Measurements from ENCODE around the gene CENPB.
A peak's percentile ranks its signal among the peaks of the same experiment; 100 is the strongest.
"Not testable (repeated sequence)": the region's sequence is repeated elsewhere in the genome, so short reads cannot be mapped to it uniquely, and the experiment has no call there.

CENPB gene

DNA sequence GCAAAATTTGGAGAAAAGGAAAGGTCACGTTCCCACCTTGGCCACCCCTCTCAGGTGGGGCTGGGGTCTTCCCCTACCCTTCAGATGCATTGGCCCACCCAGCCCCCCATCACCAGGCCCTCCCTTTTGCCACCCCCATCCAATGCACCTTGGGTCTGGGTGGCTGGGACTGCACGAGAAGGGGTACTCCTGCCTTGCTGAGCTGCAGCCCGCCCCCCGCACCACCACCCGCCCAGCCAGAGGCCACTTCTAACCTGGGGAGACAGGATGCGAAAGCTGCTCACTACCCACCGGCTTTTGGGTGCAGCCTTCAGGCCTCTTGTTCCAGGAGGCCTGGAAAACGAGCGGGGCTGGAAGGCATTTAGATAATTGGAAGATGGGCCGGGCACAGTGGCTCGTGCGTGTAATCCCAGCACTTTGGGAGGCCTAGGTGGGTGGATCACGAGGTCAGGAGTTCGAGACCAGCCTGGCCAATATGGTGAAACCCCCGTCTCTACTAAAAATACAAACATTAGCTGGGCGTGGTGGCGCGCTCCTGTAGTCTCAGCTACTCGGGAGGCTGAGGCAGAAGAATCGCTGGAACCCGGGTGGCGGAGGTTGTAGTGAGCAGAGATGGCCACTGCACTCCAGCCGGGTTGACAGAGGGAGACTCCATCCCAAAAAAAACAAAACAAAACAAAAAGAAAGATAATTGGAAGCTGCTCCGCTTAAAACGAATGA, 8.3 kb upstream of the CENPB start:
- H3K4me3 ChIP-seq (ENCODE audit: low read length), result peak overlapping the region; percentile 58

DNA sequence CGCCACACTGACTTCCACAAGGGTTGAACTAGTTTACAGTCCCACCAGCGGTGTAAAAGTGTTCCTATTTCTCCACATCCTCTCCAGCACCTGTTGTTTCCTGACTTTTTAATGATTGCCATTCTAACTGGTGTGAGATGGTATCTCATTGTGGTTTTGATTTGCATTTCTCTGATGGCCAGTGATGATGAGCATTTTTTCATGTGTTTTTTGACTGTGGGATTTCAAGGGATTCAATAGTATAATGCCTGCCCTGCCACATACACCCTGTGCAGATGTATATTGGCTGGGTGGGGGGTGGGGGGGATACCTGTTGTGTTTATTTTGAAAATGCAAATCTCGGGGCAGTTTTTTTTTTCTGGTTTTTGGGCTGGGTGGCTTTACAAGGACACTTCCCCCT, 7.6 kb upstream of the CENPB start:
- peaks cover 24% of the 10 kb centered on the region for H3K4me1 ChIP-seq (ENCODE audit: insufficient read depth, low read length)
- not testable (repeated sequence) for H3K9me3 ChIP-seq (ENCODE audit: low read length); H3K27me3 ChIP-seq (ENCODE audit: insufficient read depth, low read length); H2AFZ ChIP-seq (ENCODE audit: low read depth, low read length); H3K4me3 ChIP-seq (ENCODE audit: low read length); H3K36me3 ChIP-seq (ENCODE audit: insufficient read depth, low read length)

More for the DNA sequence above, 8.3 kb upstream of the CENPB start:
- H2AFZ ChIP-seq (ENCODE audit: low read depth, low read length), result no peak overlapping the region
- peaks cover 31% of the 10 kb centered on the region for H3K4me1 ChIP-seq (ENCODE audit: insufficient read depth, low read length)
- H3K27me3 ChIP-seq (ENCODE audit: insufficient read depth, low read length), result no peaks in the 10 kb centered on the region
- H3K36me3 ChIP-seq (ENCODE audit: insufficient read depth, low read length), result no peaks in the 10 kb centered on the region
- H3K9me3 ChIP-seq (ENCODE audit: low read length), result no peaks in the 10 kb centered on the region

DNA sequence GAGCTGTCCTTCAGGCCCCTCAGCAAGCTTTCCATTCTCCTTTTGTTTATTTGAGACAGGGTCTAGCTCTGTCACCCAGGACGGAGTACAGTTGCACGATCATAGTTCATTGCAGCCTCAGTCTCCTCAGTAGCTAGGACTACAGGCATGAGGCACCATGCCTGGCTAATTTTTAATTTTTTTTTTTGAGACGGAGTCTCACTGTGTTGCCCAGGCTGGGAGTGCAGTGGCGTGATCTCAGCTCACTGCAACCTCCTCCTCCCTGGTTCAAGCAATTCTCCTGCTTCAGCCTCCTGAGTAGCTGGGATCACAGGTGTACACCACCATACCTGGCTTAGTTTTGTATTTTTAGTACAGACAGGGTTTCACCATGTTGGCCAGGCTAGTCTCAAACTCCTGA, 2.7 kb upstream of the CENPB start:
- not testable (repeated sequence) for H3K4me1 ChIP-seq (ENCODE audit: insufficient read depth, low read length); H2AFZ ChIP-seq (ENCODE audit: low read depth, low read length); H3K9me3 ChIP-seq (ENCODE audit: low read length); H3K36me3 ChIP-seq (ENCODE audit: insufficient read depth, low read length); H3K4me3 ChIP-seq (ENCODE audit: low read length); H3K27me3 ChIP-seq (ENCODE audit: insufficient read depth, low read length)

DNA sequence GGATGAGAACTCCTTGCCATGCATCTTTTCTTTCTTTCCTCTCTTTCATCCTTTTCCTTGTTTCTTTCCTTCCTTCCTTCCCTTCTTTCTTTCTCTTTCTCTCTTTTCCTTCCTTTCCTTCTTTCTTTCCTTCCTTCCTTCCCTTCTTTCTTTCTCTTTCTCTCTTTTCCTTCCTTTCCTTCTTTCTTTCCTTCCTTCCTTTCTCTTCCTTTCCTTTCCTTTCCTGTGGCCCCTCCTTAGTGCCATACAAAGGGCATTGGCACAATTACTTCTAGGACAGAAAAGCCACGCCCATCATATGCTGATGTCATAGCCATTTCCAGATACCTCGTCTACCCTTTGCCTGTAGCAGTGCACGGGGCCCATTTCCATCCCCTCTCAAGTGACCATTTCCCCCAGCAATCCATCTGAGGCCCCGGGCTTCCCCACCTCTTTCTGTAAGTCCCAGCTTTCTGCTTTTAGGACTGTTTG, 2.2 kb upstream of the CENPB start:
- Histone ChIP-seq H3K36me3 (ENCODE audit: insufficient read depth, low read length) (no peaks in the 10 kb centered on the region), H2AFZ (ENCODE audit: low read depth, low read length) (no peak overlapping the region), H3K4me1 (ENCODE audit: insufficient read depth, low read length) (peaks cover 8% of the 10 kb centered on the region), H3K4me3 (ENCODE audit: low read length) (no peak overlapping the region), H3K27me3 (ENCODE audit: insufficient read depth, low read length) (no peaks in the 10 kb centered on the region), H3K9me3 (ENCODE audit: low read length) (no peaks in the 10 kb centered on the region)

DNA sequence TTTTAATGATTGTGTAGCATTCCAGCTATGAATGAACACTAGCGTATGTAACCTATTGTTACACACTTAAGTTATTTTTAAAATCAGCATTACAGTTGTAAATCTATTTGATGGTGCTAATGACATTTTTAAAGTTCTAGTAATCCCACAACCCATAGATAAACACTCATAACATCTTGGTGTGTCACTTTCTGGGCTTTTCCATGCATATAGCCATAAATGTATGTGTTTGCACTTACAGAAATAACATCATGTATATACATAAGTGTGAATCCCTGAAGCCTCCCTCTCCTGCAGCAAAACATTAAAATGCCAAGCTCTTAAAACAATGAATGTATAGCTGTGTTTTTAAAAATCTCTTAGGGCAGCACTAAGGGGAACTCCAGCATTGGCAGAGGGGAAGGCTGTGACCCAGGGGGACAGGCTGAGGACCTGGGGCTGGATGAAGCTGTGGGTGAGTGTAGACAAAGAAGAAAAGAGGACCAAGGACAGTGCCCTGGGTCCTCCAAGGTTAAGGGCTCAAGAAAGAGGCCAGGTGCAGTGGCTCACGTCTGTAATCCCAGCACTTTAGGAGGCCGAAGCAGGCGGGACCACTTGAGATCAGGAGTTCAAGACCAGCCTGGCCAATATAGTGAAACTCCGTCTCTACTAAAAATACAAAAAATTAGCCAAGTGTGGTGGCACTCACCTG, 929 bp upstream of the CENPB start:
- Histone ChIP-seq H3K4me1 (ENCODE audit: insufficient read depth, low read length) (peaks cover 8% of the 10 kb centered on the region), H3K4me3 (ENCODE audit: low read length) (peak overlapping the region; percentile 40), H3K27me3 (ENCODE audit: insufficient read depth, low read length) (no peaks in the 10 kb centered on the region), H3K36me3 (ENCODE audit: insufficient read depth, low read length) (no peaks in the 10 kb centered on the region), H3K9me3 (ENCODE audit: low read length) (no peaks in the 10 kb centered on the region), H2AFZ (ENCODE audit: low read depth, low read length) (no peak overlapping the region)

DNA sequence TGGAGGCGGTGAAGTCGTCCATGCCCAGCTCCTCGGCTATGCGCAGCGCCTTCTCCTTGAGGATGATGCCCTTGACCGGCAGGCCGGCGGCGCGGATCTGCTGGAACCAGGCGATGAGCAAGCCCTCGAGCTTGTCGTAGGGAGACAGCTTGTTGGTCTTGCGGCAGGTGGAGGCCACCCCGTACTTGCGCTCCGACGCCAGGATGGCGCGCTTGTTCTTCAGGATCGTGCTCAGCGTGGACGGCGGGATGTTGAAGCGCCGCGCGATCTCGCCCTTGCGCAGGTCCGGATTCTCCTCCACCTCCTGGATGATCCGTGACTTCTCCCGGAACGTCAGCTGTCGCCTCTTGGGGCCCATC, 435 bp downstream of the CENPB start:
- Histone ChIP-seq H3K4me1 (ENCODE audit: insufficient read depth, low read length) (peaks cover 8% of the 10 kb centered on the region), H3K27me3 (ENCODE audit: insufficient read depth, low read length) (no peaks in the 10 kb centered on the region), H3K36me3 (ENCODE audit: insufficient read depth, low read length) (no peaks in the 10 kb centered on the region), H3K9me3 (ENCODE audit: low read length) (no peaks in the 10 kb centered on the region), H2AFZ (ENCODE audit: low read depth, low read length) (no peak overlapping the region), H3K4me3 (ENCODE audit: low read length) (peak overlapping the region; percentile 34)

DNA sequence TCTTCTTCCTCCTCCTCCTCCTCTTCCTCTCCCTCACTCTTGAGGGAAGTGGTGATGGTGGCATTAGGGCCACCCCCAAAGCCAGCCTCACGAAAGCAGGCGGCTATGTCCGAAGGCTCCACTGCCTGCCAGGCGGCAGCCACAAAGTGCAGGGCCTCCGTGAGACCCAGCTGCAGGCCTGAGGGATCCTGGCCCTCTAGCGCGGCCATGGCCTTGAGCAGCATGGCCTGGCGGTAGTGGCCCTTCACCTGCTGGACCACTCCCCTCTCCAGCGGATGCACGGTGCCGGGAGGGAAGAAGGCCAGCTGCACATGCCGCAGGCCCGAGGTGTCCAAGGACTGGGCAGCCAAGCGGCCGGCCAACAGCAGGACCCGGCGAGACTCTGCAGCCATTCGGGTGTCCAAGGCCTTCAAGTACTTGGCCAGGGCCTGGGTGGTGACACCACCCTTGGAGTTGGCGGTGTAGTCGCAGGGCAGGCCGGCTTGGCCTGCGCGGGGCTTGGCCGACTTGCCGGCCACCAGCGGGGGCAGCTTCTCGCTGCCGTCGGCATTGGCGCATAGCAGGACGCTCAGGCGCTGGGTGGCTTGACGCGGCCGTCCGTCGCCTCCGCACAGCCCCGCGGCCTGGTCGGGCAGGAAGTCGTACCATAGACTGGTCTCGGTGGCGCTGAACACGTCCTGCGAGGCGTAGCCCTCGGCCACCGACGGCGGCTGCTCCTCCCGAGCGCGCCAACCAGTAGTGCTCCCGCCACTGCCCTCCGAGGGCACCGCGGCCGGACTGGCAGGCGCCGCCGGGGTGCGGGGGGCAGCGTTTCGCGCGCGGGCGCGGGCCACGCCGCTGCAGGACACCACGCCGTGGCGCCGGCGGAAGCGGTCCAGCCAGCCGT, 1.1 kb downstream of the CENPB start:
- Histone ChIP-seq H3K36me3 (ENCODE audit: insufficient read depth, low read length) (no peaks in the 10 kb centered on the region), H3K9me3 (ENCODE audit: low read length) (no peaks in the 10 kb centered on the region), H3K27me3 (ENCODE audit: insufficient read depth, low read length) (no peaks in the 10 kb centered on the region), H3K4me1 (ENCODE audit: insufficient read depth, low read length) (peaks cover 8% of the 10 kb centered on the region), H2AFZ (ENCODE audit: low read depth, low read length) (no peak overlapping the region), H3K4me3 (ENCODE audit: low read length) (no peak overlapping the region)

DNA sequence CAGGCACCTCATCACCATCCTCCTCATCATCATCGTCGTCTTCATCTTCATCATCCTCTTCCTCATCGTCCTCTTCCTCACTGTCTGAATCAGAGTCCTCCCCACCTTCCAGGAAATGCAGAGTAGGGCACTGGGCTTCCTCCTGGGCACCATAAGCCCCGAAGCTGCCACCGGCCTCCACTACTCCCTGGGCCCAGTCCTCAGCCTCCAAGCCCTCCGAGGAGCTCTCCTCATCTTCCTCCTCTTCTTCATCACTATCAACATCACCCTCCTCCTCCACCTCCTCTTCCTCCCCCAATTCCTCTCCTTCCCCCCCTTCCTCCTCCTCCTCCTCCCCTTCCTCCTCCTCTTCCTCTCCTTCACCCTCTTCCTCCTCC, 1.7 kb downstream of the CENPB start:
- Histone ChIP-seq H3K9me3 (ENCODE audit: low read length) (no peaks in the 10 kb centered on the region), H3K36me3 (ENCODE audit: insufficient read depth, low read length) (no peaks in the 10 kb centered on the region), H3K4me3 (ENCODE audit: low read length) (no peak overlapping the region), H3K27me3 (ENCODE audit: insufficient read depth, low read length) (no peaks in the 10 kb centered on the region), H2AFZ (ENCODE audit: low read depth, low read length) (no peak overlapping the region), H3K4me1 (ENCODE audit: insufficient read depth, low read length) (peaks cover 8% of the 10 kb centered on the region)

DNA sequence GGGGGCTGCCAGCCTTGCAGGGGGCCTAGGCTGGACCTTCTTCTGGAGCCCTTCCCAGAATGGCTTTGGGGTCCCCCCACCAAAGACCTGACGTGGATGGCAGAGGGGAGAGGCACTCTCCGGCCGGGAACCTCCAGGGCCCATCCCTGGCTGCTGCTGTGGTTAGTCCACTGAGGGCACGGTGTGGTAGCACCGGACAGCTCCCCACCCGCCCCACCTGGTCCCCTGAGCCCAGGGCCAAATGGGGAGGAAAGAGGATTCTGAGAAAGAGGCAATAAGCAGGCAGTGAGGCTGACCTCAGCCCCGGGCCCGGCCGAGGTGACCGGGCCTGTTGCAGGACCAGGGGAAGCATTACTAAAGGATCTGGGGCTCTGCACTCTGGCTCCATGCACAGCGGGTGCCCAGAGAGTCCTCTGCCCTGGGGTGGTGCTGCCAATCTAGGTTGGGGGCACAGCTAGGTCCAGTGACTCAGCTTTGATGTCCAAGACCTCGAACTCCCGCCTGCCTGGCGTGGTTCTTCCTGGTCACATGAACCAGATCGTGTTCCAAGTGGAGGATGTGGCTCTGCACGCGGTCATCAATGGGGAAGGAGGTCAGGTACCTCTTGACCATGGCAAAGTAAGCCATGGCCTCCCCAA, 2.2 kb downstream of the CENPB start:
- no peak overlapping the region for H2AFZ ChIP-seq (ENCODE audit: low read depth, low read length)
- no peak overlapping the region for H3K4me3 ChIP-seq (ENCODE audit: low read length)
- H3K4me1 ChIP-seq (ENCODE audit: insufficient read depth, low read length), result peaks cover 8% of the 10 kb centered on the region
- peaks cover 5% of the 10 kb centered on the region for H3K27me3 ChIP-seq (ENCODE audit: insufficient read depth, low read length)
- no peaks in the 10 kb centered on the region for H3K36me3 ChIP-seq (ENCODE audit: insufficient read depth, low read length)
- H3K9me3 ChIP-seq (ENCODE audit: low read length), result no peaks in the 10 kb centered on the region

DNA sequence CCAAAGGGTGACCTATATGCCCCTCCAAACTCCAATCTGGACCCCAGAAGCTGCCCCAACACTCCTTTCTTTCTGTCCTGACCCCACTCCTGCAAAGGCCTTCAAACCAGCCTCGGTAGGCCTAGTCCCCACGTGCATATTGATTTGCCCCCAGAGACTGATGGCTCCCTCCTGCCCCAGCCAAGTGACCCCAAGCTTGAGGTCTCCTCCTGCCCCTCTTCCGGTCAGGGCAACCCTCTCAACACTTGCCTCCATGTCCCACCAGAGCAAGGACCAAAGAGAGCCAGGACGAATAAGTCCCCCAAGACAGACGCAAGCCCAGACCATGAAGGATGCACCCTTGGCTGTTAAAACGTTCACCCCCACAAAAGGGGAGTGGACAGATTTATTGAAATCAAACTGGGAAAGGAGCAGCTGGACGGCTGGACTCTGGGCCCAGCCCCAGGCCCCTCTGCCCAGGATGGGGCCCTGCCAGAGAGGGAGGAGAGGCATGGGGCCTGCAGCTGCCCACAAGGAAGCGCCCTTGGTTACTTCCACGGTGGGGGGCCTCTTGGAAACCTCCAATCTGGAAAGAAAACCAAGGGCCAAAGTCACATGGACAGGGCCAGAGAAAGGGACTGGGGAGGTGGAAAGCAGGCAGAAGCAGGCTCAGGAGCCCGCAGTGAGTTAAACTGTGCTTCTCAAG, 2.9 kb downstream of the CENPB start:
- Histone ChIP-seq H3K36me3 (ENCODE audit: insufficient read depth, low read length) (no peaks in the 10 kb centered on the region), H3K9me3 (ENCODE audit: low read length) (no peaks in the 10 kb centered on the region), H3K4me3 (ENCODE audit: low read length) (no peak overlapping the region), H3K4me1 (ENCODE audit: insufficient read depth, low read length) (peaks cover 8% of the 10 kb centered on the region), H3K27me3 (ENCODE audit: insufficient read depth, low read length) (peaks cover 11% of the 10 kb centered on the region), H2AFZ (ENCODE audit: low read depth, low read length) (no peak overlapping the region)

DNA sequence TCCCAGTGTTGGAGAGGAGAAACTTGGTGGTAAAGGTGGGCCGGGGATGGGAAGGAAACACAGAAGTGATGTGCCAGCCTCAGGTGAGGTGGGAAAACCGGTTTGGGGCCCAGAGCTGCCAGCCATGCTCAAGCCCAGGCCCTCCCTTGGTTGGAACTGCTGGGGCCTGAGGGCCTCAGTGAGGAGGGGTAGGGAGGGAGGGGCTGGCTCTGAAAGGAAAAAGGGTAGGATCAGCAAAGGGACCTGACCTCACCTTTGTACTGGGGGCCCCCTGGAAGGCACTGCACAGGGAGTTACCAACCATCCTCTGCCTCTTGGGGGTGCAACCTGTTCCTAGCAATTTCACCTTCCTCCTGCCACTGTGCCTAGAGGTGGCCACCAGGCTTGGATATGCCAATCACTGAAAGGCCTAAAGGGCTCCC, 3.5 kb downstream of the CENPB start:
- Histone ChIP-seq H2AFZ (ENCODE audit: low read depth, low read length) (no peak overlapping the region), H3K4me1 (ENCODE audit: insufficient read depth, low read length) (peaks cover 8% of the 10 kb centered on the region), H3K36me3 (ENCODE audit: insufficient read depth, low read length) (no peaks in the 10 kb centered on the region), H3K9me3 (ENCODE audit: low read length) (no peaks in the 10 kb centered on the region), H3K4me3 (ENCODE audit: low read length) (no peak overlapping the region), H3K27me3 (ENCODE audit: insufficient read depth, low read length) (peaks cover 17% of the 10 kb centered on the region)

DNA sequence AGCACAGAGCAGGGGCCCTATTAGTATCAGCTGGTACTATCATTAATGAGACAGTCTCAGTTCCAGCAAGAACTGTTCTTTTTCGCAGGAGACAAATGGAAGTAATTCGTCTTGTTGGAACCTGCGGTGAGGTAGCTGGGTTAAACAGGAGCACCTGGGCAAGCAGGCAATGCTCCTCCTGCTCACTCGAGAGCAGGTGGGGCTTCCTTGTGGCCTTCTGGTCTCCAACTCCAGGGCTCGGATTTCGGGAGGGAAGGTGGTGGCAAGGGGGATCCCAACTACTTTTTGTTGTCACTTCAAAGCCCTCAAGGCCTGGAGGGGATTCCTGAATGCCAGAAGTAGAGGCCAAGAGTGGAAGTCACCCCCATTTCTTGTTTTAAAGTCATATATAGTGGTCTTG, 3.9 kb downstream of the CENPB start:
- Histone ChIP-seq H3K4me1 (ENCODE audit: insufficient read depth, low read length) (peaks cover 8% of the 10 kb centered on the region), H3K36me3 (ENCODE audit: insufficient read depth, low read length) (no peaks in the 10 kb centered on the region), H3K27me3 (ENCODE audit: insufficient read depth, low read length) (peaks cover 22% of the 10 kb centered on the region), H2AFZ (ENCODE audit: low read depth, low read length) (no peak overlapping the region), H3K9me3 (ENCODE audit: low read length) (no peaks in the 10 kb centered on the region), H3K4me3 (ENCODE audit: low read length) (no peak overlapping the region)
